Measurements from ENCODE around the gene TEX51. TPM values are rescaled to one million over a fixed set of nuclear protein-coding genes. Genes with fewer than 3 reads are reported as not detected.

The TEX51 gene
- total RNA-seq, 1 experiment from 2014 or later, result not detected

DNA sequence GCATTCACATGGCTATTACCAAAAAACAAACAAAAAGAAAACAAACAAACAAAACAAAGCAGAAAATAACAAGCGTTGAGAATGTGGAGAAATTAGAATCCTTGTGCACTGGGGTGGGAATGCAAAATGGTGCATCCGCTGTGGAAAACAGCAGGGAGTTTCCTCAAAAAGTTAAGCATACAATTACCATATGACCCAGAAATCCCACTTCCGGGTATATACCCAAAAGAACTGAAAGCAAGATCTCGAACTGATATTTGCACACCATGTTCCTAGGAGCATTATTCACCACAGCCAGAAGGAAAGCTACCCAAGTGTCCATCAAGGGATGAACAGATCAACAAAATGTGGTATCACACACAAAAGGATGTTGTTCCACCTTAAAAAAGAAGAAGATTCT, 17.9 kb upstream of the TEX51 start:
- ChIA-PET RAD21 (ENCODE audit: low non-redundant PET in 1 of 2, low total read pairs in 2 of 2, uncharacterized antibody in 2 of 2, unreplicated experiment in 2 of 2) (no interaction called here), POLR2A (no interaction called here), CTCF (no interaction called here)
- H4K20me1 ChIP-seq (ENCODE audit: insufficient read depth), result no peaks in the 10 kb centered on the region
- ATAC-seq (no peak), DNase-seq (ENCODE audit: low read depth, low spot score) (no peak)
- H3K9me2 ChIP-seq (ENCODE audit: insufficient read depth), result no peaks in the 10 kb centered on the region
- H3K36me3 ChIP-seq (ENCODE audit: control insufficient read depth in 1 of 2, insufficient read depth in 2 of 2, low read length in 2 of 2), result no peaks in the 10 kb centered on the region
- no peak overlapping the region for H3K27ac ChIP-seq (ENCODE audit: low read depth, low read length)
- H3K4me1 ChIP-seq (ENCODE audit: control insufficient read depth in 1 of 2, insufficient read depth in 2 of 2, low read length in 2 of 2), result peaks cover 0 to under 1% of the 10 kb centered on the region in 2 experiments; a peak in 1 of 4 replicates
- H2AFZ ChIP-seq (ENCODE audit: low read depth, low read length, poor library complexity, severe bottlenecking), result no peak overlapping the region
- TF ChIP-seq TCF7L2 (IDR thresholded peaks at IDR 0.05; ENCODE audit: borderline replicate concordance, extremely low read depth, insufficient read depth, insufficient read length) (no peak), EZH2phosphoT487 (IDR thresholded peaks at IDR 0.05; ENCODE audit: borderline replicate concordance) (no peak), POLR2AphosphoS5 (IDR thresholded peaks at IDR 0.05; ENCODE audit: low read depth, low read length) (no peak)
- TF ChIP-seq, protein P1, sequence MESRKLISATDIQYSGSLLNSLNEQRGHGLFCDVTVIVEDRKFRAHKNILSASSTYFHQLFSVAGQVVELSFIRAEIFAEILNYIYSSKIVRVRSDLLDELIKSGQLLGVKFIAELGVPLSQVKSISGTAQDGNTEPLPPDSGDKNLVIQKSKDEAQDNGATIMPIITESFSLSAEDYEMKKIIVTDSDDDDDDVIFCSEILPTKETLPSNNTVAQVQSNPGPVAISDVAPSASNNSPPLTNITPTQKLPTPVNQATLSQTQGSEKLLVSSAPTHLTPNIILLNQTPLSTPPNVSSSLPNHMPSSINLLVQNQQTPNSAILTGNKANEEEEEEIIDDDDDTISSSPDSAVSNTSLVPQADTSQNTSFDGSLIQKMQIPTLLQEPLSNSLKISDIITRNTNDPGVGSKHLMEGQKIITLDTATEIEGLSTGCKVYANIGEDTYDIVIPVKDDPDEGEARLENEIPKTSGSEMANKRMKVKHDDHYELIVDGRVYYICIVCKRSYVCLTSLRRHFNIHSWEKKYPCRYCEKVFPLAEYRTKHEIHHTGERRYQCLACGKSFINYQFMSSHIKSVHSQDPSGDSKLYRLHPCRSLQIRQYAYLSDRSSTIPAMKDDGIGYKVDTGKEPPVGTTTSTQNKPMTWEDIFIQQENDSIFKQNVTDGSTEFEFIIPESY (IDR thresholded peaks at IDR 0.05; ENCODE audit: extremely low read depth, insufficient replicate concordance, low read length), result no peak
- no peak overlapping the region for H3K4me2 ChIP-seq (ENCODE audit: low read length)
- no peak overlapping the region for H3K9ac ChIP-seq (ENCODE audit: low read length)
- H3K27me3 ChIP-seq (ENCODE audit: insufficient read depth, low read length), result no peaks in the 10 kb centered on the region; the same call in 1 of the 2 replicates
- no peaks in the 10 kb centered on the region; a peak in 2 of 4 replicates for H3K9me3 ChIP-seq (ENCODE audit: control insufficient read depth in 1 of 2, insufficient read depth in 1 of 2, low read depth in 1 of 2, low read length in 2 of 2)
- H3K79me2 ChIP-seq (ENCODE audit: insufficient read depth, low read length), result no peaks in the 10 kb centered on the region
- H3K4me3 ChIP-seq (replicated peaks in 1 of 2; ENCODE audit: low read depth in 1 of 2, low read length in 2 of 2), result no peak overlapping the region
- BruUV-seq (replicated peaks), result no TSS peak
- intact Hi-C loops (cut with micrococcal nuclease), result no loop called here

DNA sequence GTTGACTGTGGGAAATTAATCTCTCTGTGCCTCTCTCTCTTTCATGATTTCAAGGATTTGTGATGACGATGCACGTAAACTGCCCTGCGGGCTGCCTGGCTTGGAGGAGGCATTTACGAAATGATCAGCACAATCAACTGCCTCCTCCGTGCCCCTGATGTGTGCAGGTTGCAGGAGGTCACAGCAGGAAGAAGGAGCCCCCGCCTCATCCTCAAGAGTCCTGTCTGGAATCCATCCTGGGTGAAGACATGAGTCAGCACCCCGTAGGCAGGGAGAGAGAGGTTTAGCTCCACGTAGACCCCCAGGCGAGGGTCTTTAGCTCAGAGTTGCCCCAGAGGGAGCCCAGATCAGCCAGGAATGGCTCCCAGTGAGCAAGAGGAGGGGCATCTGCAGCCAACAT, 17.1 kb upstream of the TEX51 start:
- BruUV-seq (replicated peaks), result no TSS peak
- peaks cover 0 to 8% of the 10 kb centered on the region in 2 experiments; a peak in 3 of 4 replicates for H3K4me1 ChIP-seq (ENCODE audit: control insufficient read depth in 1 of 2, insufficient read depth in 2 of 2, low read length in 2 of 2)
- H3K27me3 ChIP-seq (ENCODE audit: insufficient read depth, low read length), result no peaks in the 10 kb centered on the region; the same call in 1 of the 2 replicates
- no peaks in the 10 kb centered on the region for H3K9me2 ChIP-seq (ENCODE audit: insufficient read depth)
- ATAC-seq (no peak), DNase-seq (ENCODE audit: low read depth, low spot score) (no peak)
- H2AFZ ChIP-seq (ENCODE audit: low read depth, low read length, poor library complexity, severe bottlenecking), result no peak overlapping the region
- no peaks in the 10 kb centered on the region for H4K20me1 ChIP-seq (ENCODE audit: insufficient read depth)
- H3K27ac ChIP-seq (ENCODE audit: low read depth, low read length), result no peak overlapping the region
- no peak overlapping the region for H3K4me3 ChIP-seq (replicated peaks in 1 of 2; ENCODE audit: low read depth in 1 of 2, low read length in 2 of 2)
- intact Hi-C loops (cut with micrococcal nuclease), result no loop called here
- ChIA-PET POLR2A (no interaction called here), RAD21 (ENCODE audit: low non-redundant PET in 1 of 2, low total read pairs in 2 of 2, uncharacterized antibody in 2 of 2, unreplicated experiment in 2 of 2) (no interaction called here), CTCF (no interaction called here)
- H3K9ac ChIP-seq (ENCODE audit: low read length), result no peak overlapping the region
- H3K9me3 ChIP-seq (ENCODE audit: control insufficient read depth in 1 of 2, insufficient read depth in 1 of 2, low read depth in 1 of 2, low read length in 2 of 2), result no peaks in the 10 kb centered on the region; a peak in 1 of 4 replicates
- no peaks in the 10 kb centered on the region for H3K36me3 ChIP-seq (ENCODE audit: control insufficient read depth in 1 of 2, insufficient read depth in 2 of 2, low read length in 2 of 2)
- no peaks in the 10 kb centered on the region for H3K79me2 ChIP-seq (ENCODE audit: insufficient read depth, low read length)
- no peak overlapping the region for H3K4me2 ChIP-seq (ENCODE audit: low read length)
- TF ChIP-seq CBX3 (IDR thresholded peaks at IDR 0.05; ENCODE audit: low read depth), result no peak
- no peak for TF ChIP-seq SIN3A (IDR thresholded peaks at IDR 0.05; ENCODE audit: low read depth)
- no peak for TF ChIP-seq YY1 (IDR thresholded peaks at IDR 0.05; ENCODE audit: extremely low read depth, insufficient replicate concordance, low read depth, low read length)
- TF ChIP-seq, protein P2, sequence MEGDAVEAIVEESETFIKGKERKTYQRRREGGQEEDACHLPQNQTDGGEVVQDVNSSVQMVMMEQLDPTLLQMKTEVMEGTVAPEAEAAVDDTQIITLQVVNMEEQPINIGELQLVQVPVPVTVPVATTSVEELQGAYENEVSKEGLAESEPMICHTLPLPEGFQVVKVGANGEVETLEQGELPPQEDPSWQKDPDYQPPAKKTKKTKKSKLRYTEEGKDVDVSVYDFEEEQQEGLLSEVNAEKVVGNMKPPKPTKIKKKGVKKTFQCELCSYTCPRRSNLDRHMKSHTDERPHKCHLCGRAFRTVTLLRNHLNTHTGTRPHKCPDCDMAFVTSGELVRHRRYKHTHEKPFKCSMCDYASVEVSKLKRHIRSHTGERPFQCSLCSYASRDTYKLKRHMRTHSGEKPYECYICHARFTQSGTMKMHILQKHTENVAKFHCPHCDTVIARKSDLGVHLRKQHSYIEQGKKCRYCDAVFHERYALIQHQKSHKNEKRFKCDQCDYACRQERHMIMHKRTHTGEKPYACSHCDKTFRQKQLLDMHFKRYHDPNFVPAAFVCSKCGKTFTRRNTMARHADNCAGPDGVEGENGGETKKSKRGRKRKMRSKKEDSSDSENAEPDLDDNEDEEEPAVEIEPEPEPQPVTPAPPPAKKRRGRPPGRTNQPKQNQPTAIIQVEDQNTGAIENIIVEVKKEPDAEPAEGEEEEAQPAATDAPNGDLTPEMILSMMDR (IDR thresholded peaks at IDR 0.05 in 2 of 3, conservative IDR thresholded peaks at IDR 0.05 in 1 of 3; ENCODE audit: borderline replicate concordance in 1 of 3, insufficient read depth in 1 of 3, low read depth in 2 of 3, low read length in 2 of 3), result no peak
- no peak for TF ChIP-seq EGR1 (IDR thresholded peaks at IDR 0.05; ENCODE audit: low read depth)
- TF ChIP-seq SP1 (IDR thresholded peaks at IDR 0.05; ENCODE audit: low read depth), result no peak
- TF ChIP-seq CEBPB (IDR thresholded peaks at IDR 0.05; ENCODE audit: low read depth), result no peak
- TF ChIP-seq ZNF274 (IDR thresholded peaks at IDR 0.05; ENCODE audit: low read depth, low read length), result no peak
- TF ChIP-seq EZH2 (IDR thresholded peaks at IDR 0.05), result no peak
- TF ChIP-seq POLR2AphosphoS5 (IDR thresholded peaks at IDR 0.05; ENCODE audit: low read depth, low read length), result no peak
- no peak for TF ChIP-seq RAD21 (IDR thresholded peaks at IDR 0.05; ENCODE audit: low read depth)
- no peak for TF ChIP-seq ELF1 (IDR thresholded peaks at IDR 0.05; ENCODE audit: borderline replicate concordance, low read depth)
- no peak for TF ChIP-seq FOSL1 (IDR thresholded peaks at IDR 0.05; ENCODE audit: low read depth)

All from HCT116 (cell line).